GDM1 (cell line): ENCODE measurements around the gene TMEM182.

Source experiments
- DNase-seq: peaks from one replicate; lab custom pipeline; 2025; lab: John Stamatoyannopoulos, UW

Gene TMEM182

GRCh38 chr2:102768253-102768652 is 6.4 kb downstream of the TMEM182 start:
- no peak for DNase-seq

DNA sequence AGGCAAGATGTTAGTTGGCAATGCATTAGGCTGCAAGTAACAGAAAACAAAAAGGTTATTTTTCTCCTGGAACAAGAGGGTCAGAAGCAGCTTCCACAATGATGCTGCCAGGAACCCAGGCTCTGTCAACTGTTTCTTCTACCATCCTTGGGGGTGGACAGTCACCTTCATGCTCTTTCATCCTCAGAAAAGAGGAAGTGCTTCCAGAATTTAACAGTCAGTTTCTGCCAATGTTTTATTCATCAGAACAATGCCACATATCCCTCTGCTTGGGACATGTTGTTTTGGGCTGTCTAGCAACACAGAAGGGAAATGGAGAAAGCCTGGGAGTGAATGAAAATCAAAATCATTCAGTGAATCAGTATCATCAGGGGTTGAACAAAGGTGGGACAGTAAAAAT is 7.1 kb downstream of the TMEM182 start:
- DNase-seq = no peak

- DNase-seq = no peak
These were observed 8.7 kb downstream of the TMEM182 start for GRCh38 chr2:102770506-102770905.

DNA sequence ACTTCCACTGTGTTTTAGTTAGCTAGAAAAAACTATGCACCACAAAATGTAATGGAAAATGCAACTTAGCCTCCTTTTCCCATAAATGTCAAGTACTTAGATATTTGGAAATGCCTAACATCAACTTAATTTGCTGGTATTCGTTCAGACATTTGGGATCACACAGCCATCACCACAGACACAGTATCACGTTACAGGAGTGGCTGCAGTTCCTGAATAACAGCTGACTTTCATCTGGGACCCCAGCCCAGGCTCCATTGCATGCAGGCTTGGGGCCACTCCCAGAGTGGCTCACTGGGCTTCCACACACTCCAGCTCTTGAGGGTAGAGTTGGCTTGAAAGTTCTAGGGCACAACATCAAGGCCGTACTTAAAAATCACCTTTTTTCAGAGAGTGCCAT is 9.3 kb downstream of the TMEM182 start:
- no peak for DNase-seq

- no peak for DNase-seq
These were observed 10.8 kb downstream of the TMEM182 start for GRCh38 chr2:102772659-102773058.

- no peak for DNase-seq
These were observed 11.4 kb downstream of the TMEM182 start for GRCh38 chr2:102773149-102773705.

GRCh38 chr2:102778260-102778659 is 16.4 kb downstream of the TMEM182 start:
- DNase-seq = no peak

DNA sequence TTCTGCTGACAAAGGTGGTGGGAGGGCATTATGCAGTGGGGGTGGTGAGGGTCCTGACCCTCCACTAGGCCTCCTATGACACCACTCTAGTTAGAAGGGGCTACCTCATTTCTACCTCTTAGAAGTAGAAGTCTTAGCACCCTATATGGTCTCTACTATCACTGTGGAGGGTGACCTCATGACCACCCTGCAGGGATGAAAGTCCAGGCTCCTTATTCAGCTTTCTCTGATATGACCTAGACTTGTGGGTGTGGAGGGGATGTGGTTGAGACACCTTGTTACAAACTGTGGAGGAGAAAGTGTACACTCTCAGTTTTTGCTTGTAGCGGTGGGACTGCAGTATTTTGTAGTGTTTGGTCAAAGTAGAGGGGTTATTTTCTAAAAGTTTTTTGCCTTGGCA is 18.6 kb downstream of the TMEM182 start:
- DNase-seq = no peak

DNA sequence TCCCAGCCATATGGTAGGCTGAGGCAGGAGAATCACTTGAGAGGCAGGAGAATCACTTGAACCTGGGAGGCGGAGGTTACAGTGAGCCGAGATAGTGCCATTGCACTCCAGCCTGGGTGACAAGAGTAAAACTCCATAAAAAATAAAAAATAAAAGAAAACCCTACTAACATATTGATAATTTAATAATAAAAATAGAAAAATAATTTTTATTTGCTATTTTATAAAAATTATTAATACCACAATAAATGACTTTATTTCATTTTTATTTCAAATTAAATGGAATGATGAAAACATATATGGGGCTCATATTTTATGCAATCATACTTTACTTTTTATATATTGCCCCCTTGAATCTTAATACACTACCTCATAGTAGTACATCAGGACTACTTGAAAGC is 20.4 kb downstream of the TMEM182 start:
- DNase-seq = no peak

DNA sequence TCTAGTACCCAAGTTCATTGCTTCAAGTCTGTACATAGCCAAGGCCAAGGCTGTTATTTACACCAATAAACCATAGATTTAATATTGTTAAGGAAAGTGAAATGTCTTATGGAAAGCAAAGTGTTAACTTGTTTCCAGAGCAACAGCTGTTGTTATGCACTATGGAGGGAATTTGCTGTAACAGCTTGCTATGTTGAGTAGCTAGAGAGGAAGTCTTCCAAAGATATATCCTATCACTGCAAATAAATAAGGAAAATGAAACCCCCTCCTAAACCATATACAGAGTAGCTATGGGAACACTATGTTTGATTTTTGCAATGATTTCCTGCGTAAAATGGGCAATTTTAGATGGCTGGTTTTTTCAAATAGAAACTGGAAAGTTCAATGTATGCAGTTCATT is 21.1 kb downstream of the TMEM182 start:
- DNase-seq = no peak

DNA sequence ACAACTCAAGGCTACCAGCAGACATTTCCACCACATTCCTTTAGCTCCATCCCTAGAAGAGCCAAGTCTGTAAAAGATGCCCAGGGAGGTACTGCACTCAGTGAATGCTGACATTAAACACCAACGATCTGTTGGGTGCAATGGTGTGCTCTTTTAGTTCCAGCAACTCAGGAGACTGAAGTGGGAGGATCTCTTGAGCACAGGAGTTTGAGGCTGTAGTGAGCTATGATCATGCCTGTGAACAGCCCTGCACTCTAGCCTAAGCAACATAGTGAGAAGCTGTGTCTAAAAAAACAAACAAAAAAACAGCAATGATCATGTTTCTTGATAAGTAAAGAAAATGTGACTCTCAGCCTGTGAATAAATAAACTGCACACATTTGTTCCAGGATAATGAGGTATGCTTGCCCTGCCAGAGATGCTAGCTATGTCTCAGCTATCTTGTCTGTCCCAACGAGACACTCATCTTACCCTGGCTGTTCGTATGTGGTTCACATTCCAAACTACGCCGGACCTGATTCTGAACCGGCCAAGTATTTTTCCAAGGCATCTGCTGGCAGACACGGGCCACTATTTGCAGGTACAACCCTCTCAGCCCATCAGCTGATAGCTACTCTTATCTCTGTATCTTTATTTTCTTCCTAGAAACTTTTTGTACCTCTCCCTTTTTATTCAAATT is 21.8 kb downstream of the TMEM182 start:
- no peak for DNase-seq

DNA sequence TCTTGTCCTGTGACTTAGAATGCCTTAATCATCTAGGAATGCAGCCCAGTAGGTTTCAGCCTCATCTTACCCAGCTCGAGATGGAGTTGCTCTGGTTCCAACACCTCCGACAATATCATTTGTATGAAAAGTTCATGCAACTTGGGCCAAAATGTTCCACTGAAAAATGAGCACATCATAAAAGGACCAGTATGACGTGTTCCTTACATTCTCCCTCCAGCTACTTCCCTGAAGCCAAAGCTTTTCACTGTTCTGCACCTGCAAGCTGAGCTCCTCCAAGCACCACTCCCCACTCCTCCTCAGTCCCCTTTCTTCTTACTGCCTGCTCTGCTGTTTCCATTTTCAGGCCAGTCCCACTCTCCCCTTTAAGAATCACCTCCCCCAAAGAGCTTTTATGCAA is 23.1 kb downstream of the TMEM182 start:
- DNase-seq = no peak

- no peak for DNase-seq
These were observed 26.5 kb downstream of the TMEM182 start for GRCh38 chr2:102788216-102788884.

DNA sequence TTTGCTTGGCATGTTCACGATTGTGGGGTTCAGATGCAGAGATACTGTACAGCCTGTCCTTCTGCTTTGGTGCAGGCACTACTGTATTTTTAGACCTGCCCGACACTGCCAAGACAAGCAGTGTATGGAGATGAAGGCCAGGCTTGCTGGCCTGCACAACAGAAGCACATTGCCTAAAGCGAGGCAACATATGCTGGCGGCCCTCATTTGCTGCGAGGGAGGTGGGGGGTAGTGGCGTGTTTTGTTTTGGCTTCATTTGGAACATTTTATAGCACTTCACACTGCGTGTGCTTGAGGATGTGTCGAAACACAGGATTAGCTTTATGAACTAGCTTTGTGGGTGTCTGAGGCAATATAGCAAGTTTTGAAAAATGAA is 27.0 kb downstream of the TMEM182 start:
- no peak for DNase-seq

- no peak for DNase-seq
These were observed 27.7 kb downstream of the TMEM182 start for GRCh38 chr2:102789349-102790090.

DNA sequence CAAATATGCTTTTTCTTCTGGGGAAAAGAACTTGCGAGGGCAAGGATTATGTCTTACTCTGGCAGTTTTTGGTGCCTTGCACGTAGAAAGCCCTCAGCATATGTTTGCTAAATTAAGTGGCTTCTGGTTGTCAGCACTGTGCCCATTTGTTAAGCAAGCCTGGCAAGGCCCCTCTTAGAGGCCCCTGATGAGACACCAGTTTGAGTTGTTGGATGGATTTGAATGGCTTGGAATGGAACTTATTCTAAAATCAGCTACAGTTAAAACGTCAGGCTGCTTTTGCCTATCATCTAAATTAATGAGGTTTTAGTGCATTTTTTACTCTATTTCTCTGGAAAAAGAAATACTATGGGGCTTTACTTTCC is 28.2 kb downstream of the TMEM182 start:
- no peak for DNase-seq

DNA sequence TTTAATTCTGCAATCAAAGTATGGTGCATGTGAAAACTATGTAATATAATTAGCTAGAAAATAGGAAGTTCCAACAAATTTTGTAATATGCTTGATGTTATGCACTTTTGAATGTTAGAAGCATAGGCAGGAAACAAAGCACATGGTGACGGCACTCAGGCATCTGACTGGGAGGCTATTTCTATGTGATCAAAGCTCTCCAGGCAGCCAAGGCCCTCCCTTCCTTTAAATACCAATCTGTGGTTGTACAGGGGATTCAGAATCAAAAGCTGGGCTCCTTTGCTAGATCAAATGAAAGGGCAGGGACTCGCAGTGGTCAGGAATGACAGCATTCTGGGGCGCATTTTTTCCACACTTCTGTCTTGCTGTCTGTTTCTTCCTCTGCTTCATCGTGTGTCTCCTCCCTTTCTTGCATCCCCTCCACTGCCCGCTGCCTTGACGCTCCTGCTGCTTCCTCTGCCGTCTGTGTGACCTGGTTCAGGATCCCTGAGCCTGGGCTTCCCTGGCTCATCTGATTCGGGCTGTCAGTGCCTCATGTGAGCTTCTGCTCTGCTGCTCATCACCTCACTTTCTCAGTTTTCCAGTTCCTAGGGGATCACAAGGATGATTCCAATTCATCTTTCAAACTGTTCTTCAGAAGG is 30.9 kb downstream of the TMEM182 start:
- DNase-seq = no peak

- DNase-seq = no peak
These were observed 33.8 kb downstream of the TMEM182 start for GRCh38 chr2:102795641-102796040.

DNA sequence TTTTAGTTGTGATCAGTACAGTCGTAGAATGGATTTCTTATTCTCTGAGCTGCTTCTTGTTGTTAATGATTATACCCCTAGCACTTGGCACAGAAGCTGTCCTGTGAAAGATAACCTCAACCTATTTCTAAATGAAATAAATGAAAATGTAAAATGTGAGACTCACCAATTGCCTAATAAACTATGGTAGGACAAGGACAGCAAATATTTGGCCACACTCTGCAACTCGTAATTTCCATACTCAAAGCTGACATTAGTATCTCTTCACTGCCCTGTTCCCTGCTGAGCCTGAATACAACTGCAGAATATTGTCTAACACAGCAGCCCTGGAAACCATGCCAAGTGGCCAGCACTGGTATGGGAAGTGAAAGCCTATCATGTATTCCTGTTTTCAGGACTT is 34.5 kb downstream of the TMEM182 start:
- no peak for DNase-seq

GRCh38 chr2:102797486-102797885 is 35.7 kb downstream of the TMEM182 start:
- no peak for DNase-seq

GRCh38 chr2:102798181-102798580 is 36.4 kb downstream of the TMEM182 start:
- DNase-seq = no peak

GRCh38 chr2:102801098-102801718 is 39.4 kb downstream of the TMEM182 start:
- DNase-seq = no peak
